ENCODE data around the gene SYAP1. TPM values are rescaled to one million over a fixed set of nuclear protein-coding genes. Genes with fewer than 3 reads are reported as not detected.
A peak's percentile ranks its signal among the peaks of the same experiment; 100 is the strongest.

The SYAP1 gene
- total and polyA plus RNA-seq, 9 of the 15 experiments (the other 6 are each of a cell fraction or from before 2014, with no cell fraction given) = 5.7 to 35.3 (median 27.6) TPM

DNA sequence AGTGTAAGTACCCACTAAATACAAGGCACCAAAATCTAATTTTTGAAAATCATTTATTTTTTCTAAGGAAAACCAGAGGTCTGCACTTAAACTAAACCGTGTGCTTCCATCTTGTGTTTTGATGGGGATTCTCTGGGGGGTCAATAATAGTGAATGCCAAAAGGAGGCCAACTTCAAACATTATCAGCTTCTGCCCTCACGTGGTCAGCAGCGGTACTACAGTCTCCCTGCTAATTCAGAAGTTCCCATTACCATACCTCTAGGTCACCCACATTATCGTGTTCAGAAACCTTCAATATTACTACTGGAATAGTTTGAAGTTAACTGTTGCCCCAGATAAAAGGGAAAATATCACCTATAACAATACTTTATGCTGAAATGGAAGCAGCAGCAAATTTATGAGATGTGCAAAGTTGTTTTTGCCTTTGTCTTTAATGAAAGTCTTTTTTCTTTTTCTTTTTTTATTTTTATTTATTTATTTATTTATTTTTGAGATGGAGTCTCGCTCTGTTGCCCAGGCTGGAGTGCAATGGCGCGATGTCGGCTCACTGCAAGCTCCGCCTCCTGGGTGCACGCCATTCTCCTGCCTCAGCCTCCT is 24.2 kb upstream of the SYAP1 start:
- Histone ChIP-seq H3K36me3 (ENCODE audit: control insufficient read depth, insufficient read depth, low read length) (peaks cover 51% of the 10 kb centered on the region; the same call in 2 of the 3 replicates), H2AFZ (ENCODE audit: low read depth, low read length) (no peak overlapping the region), H3K79me2 (ENCODE audit: control insufficient read depth, insufficient read depth, low read length) (no peaks in the 10 kb centered on the region), H3K9me3 (replicated peaks; ENCODE audit: control insufficient read depth, insufficient read depth, low read depth, low read length) (no peaks in the 10 kb centered on the region), H3K9me1 (ENCODE audit: control insufficient read depth, insufficient read depth, low read length) (no peaks in the 10 kb centered on the region), H3K4me1 (replicated peaks in 1 of 2; ENCODE audit: control insufficient read depth in 2 of 2, insufficient read depth in 2 of 2, low read length in 2 of 2) (no peaks in the 10 kb centered on the region), H3K27me3 (ENCODE audit: control insufficient read depth in 2 of 2, insufficient read depth in 2 of 2, low read length in 2 of 2) (no peaks in the 10 kb centered on the region), H3K27ac (ENCODE audit: extremely low read depth, low read depth, low read length) (no peak overlapping the region), H4K20me1 (replicated peaks; ENCODE audit: control insufficient read depth, insufficient read depth, low read length) (no peaks in the 10 kb centered on the region), H3K4me3 (no peak overlapping the region), H3K4me2 (ENCODE audit: insufficient read depth, low read length) (no peak overlapping the region), H3K9ac (ENCODE audit: insufficient read depth in 1 of 2, low read depth in 2 of 2, low read length in 2 of 2) (no peak overlapping the region)
- in situ Hi-C loops (cut with MboI) = loop anchor here (25.0 kb wide), 1 partner anchor 258 kb away; no protein-coding TSS in a partner anchor
- intact Hi-C loops (cut with micrococcal nuclease) = loop anchor here (5.0 kb wide), 1 partner anchor 258 kb away; no protein-coding TSS in a partner anchor
- ChIA-PET CTCF (ENCODE audit: low intra/inter-chr PET ratio) (interaction anchor here (0.6 to 0.7 kb wide), 2 partner anchors 258 to 1248 kb away, joined by 3 read pairs; no protein-coding TSS in a partner anchor), POLR2A (interaction anchor here (0.6 to 0.7 kb wide), 3 partner anchors 24 to 185 kb away, joined by 3 to 4 read pairs (median 3); partner anchors contain the start of gene SYAP1)
- WGBS (ENCODE audit: insufficient coverage, low coverage, missing lambda C conversion rate) = 40% methylated on average over 10 of the region's 10 CpGs
- DNase-seq (ENCODE audit: extremely low read depth in 1 of 4, low spot score in 3 of 4) (peak; percentile 48 to 67 (median 57)), FAIRE-seq (peak; percentile 92), ATAC-seq (peak; percentile 87)
- BruUV-seq (replicated peaks) = no TSS peak
- peak; percentile 50; the same call in 1 of the 2 replicates for TF ChIP-seq SMC3 (conservative IDR thresholded peaks at IDR 0.05; ENCODE audit: insufficient read depth, low read depth, low read length)
- TF ChIP-seq, protein P1, sequence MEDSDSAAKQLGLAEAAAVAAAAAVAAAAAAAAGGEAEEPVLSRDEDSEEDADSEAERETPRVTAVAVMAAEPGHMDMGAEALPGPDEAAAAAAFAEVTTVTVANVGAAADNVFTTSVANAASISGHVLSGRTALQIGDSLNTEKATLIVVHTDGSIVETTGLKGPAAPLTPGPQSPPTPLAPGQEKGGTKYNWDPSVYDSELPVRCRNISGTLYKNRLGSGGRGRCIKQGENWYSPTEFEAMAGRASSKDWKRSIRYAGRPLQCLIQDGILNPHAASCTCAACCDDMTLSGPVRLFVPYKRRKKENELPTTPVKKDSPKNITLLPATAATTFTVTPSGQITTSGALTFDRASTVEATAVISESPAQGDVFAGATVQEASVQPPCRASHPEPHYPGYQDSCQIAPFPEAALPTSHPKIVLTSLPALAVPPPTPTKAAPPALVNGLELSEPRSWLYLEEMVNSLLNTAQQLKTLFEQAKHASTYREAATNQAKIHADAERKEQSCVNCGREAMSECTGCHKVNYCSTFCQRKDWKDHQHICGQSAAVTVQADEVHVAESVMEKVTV (CRISPR knock-in tag; IDR thresholded peaks at IDR 0.05) = 0 out of 2 replicates have a peak, but pooled peaks have one; percentile 23
- TF ChIP-seq EZH2 (IDR thresholded peaks at IDR 0.05; ENCODE audit: borderline replicate concordance, low read depth, low read length) = no peak
- no peak for TF ChIP-seq PCBP2 (IDR thresholded peaks at IDR 0.05; ENCODE audit: low read depth, low read length, poor library complexity, severe bottlenecking)
- TF ChIP-seq, protein P2, sequence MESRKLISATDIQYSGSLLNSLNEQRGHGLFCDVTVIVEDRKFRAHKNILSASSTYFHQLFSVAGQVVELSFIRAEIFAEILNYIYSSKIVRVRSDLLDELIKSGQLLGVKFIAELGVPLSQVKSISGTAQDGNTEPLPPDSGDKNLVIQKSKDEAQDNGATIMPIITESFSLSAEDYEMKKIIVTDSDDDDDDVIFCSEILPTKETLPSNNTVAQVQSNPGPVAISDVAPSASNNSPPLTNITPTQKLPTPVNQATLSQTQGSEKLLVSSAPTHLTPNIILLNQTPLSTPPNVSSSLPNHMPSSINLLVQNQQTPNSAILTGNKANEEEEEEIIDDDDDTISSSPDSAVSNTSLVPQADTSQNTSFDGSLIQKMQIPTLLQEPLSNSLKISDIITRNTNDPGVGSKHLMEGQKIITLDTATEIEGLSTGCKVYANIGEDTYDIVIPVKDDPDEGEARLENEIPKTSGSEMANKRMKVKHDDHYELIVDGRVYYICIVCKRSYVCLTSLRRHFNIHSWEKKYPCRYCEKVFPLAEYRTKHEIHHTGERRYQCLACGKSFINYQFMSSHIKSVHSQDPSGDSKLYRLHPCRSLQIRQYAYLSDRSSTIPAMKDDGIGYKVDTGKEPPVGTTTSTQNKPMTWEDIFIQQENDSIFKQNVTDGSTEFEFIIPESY (CRISPR knock-in tag; IDR thresholded peaks at IDR 0.05) = 0 out of 2 replicates have a peak, but pooled peaks have one; percentile 4
- TF ChIP-seq, protein P3, sequence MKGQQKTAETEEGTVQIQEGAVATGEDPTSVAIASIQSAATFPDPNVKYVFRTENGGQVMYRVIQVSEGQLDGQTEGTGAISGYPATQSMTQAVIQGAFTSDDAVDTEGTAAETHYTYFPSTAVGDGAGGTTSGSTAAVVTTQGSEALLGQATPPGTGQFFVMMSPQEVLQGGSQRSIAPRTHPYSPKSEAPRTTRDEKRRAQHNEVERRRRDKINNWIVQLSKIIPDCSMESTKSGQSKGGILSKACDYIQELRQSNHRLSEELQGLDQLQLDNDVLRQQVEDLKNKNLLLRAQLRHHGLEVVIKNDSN (CRISPR knock-in tag; IDR thresholded peaks at IDR 0.05) = peak; percentile 49
- TF ChIP-seq NR3C1 (CRISPR knock-in tag; IDR thresholded peaks at IDR 0.05) = no peak

Data from K562 (cell line).